GM12878 (cell line): ENCODE results near the gene FDPS.

Experiments
- CEBPB ChIP-seq, 2 experiments: fragments of 150-350 bp in 1 of 2; IDR thresholded peaks; 2 replicates each; pipeline ENCODE4 v1.6.1; 2012 to 2014; ENCODE audit warnings: low read depth in 2 of 2, low read length in 2 of 2, borderline replicate concordance in 1 of 2, inconsistent platforms in 1 of 2
- JUNB ChIP-seq: IDR thresholded peaks from 2 replicates; pipeline ENCODE4 v1.6.1; 2016; ENCODE audit warnings: antibody characterized with exemption, mild to moderate bottlenecking
- JUND ChIP-seq: IDR thresholded peaks from 2 replicates; pipeline ENCODE4 v1.6.1; 2012; ENCODE audit warnings: low read depth, mild to moderate bottlenecking, low read length, improper control_type of control experiment, moderate library complexity
- KDM1A ChIP-seq: fragments of 200-600 bp; sonication (generic); IDR thresholded peaks from 2 replicates; pipeline ENCODE4 v1.6.1; 2016; ENCODE audit warnings: borderline replicate concordance
- PKNOX1 ChIP-seq: fragments of 450-650 bp; IDR thresholded peaks from 2 replicates; pipeline ENCODE4 v1.6.1; 2016; ENCODE audit warnings: mild to moderate bottlenecking
- RELA ChIP-seq: fragments of 450-650 bp; IDR thresholded peaks from 2 replicates; pipeline ENCODE4 v1.8.0; 2014; ENCODE audit warnings: borderline replicate concordance; ENCODE audit not compliant: partially characterized antibody
- SP1 ChIP-seq: IDR thresholded peaks from one replicate; pipeline ENCODE4 v1.6.1; 2011; ENCODE audit warnings: low read depth, low read length
- TF ChIP-seq, protein P1 (sequence below): IDR thresholded peaks from 2 replicates; pipeline ENCODE4 v1.6.1; 2012; ENCODE audit warnings: improper control_type of control experiment, low read depth, low read length; ENCODE audit not compliant: insufficient replicate concordance
- TF ChIP-seq, protein P2 (sequence below): IDR thresholded peaks from 2 replicates; pipeline ENCODE4 v1.6.1; 2011; ENCODE audit warnings: low read depth, low read length, improper control_type of control experiment, borderline replicate concordance
- TF ChIP-seq, protein P3 (sequence below), 3 experiments: IDR thresholded peaks in 2 of 3; conservative IDR thresholded peaks in 1 of 3; 2 replicates each; pipeline ENCODE4 v1.5.1; 2011; ENCODE audit warnings: low read depth in 3 of 3, low read length in 3 of 3, mild to moderate bottlenecking in 3 of 3, control low read depth in 2 of 3, moderate library complexity in 2 of 3, inconsistent platforms in 1 of 3, mixed read lengths in 1 of 3; ENCODE audit not compliant: control insufficient read depth in 2 of 3, insufficient read depth in 1 of 3; ENCODE audit errors: extremely low read depth in 1 of 3

DNA sequence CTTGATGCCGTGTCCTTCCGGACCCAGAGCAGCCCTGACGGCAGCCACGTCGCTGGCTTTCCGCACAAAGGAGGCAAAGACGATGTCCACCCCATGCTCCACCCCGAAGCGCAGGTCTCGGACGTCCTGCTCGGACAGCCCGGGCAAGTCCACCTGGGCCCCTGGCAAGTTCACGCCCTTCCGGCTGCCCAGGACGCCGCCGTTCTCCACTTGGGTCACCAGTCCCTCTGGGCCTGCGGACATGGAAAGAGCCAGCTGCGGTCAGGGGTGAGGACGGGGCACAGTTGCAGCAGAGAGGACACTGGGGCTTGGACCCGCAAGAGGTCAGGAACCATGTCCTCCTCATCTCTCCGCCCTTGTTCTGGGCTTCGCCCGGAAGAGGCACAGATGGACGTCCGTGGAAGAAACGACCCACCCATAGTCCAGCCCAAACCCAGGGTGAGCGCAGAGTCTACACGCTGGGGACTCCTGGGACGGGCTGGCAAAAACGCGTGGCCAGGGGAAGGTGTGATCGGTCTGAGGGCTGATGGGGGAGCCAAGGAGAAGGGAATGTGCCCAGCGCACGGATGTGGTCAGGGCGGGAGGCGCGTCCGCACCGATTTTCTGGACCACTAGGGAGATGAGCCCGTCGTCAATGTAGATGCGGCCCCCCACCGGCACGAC lies 14.0 kb upstream of the FDPS start:
- TF ChIP-seq RELA (no peak), KDM1A (no peak), PKNOX1 (no peak), JUNB (no peak), JUND (no peak), SP1 (no peak), CEBPB (IDR thresholded peaks at IDR 0.05; ENCODE audit: borderline replicate concordance in 1 of 2, low read depth in 2 of 2, low read length in 2 of 2) (no peak)
- TF ChIP-seq, protein P1, sequence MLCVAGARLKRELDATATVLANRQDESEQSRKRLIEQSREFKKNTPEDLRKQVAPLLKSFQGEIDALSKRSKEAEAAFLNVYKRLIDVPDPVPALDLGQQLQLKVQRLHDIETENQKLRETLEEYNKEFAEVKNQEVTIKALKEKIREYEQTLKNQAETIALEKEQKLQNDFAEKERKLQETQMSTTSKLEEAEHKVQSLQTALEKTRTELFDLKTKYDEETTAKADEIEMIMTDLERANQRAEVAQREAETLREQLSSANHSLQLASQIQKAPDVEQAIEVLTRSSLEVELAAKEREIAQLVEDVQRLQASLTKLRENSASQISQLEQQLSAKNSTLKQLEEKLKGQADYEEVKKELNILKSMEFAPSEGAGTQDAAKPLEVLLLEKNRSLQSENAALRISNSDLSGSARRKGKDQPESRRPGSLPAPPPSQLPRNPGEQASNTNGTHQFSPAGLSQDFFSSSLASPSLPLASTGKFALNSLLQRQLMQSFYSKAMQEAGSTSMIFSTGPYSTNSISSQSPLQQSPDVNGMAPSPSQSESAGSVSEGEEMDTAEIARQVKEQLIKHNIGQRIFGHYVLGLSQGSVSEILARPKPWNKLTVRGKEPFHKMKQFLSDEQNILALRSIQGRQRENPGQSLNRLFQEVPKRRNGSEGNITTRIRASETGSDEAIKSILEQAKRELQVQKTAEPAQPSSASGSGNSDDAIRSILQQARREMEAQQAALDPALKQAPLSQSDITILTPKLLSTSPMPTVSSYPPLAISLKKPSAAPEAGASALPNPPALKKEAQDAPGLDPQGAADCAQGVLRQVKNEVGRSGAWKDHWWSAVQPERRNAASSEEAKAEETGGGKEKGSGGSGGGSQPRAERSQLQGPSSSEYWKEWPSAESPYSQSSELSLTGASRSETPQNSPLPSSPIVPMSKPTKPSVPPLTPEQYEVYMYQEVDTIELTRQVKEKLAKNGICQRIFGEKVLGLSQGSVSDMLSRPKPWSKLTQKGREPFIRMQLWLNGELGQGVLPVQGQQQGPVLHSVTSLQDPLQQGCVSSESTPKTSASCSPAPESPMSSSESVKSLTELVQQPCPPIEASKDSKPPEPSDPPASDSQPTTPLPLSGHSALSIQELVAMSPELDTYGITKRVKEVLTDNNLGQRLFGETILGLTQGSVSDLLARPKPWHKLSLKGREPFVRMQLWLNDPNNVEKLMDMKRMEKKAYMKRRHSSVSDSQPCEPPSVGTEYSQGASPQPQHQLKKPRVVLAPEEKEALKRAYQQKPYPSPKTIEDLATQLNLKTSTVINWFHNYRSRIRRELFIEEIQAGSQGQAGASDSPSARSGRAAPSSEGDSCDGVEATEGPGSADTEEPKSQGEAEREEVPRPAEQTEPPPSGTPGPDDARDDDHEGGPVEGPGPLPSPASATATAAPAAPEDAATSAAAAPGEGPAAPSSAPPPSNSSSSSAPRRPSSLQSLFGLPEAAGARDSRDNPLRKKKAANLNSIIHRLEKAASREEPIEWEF = no peak
- TF ChIP-seq, protein P2, sequence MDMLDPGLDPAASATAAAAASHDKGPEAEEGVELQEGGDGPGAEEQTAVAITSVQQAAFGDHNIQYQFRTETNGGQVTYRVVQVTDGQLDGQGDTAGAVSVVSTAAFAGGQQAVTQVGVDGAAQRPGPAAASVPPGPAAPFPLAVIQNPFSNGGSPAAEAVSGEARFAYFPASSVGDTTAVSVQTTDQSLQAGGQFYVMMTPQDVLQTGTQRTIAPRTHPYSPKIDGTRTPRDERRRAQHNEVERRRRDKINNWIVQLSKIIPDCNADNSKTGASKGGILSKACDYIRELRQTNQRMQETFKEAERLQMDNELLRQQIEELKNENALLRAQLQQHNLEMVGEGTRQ = no peak
- TF ChIP-seq, protein P3, sequence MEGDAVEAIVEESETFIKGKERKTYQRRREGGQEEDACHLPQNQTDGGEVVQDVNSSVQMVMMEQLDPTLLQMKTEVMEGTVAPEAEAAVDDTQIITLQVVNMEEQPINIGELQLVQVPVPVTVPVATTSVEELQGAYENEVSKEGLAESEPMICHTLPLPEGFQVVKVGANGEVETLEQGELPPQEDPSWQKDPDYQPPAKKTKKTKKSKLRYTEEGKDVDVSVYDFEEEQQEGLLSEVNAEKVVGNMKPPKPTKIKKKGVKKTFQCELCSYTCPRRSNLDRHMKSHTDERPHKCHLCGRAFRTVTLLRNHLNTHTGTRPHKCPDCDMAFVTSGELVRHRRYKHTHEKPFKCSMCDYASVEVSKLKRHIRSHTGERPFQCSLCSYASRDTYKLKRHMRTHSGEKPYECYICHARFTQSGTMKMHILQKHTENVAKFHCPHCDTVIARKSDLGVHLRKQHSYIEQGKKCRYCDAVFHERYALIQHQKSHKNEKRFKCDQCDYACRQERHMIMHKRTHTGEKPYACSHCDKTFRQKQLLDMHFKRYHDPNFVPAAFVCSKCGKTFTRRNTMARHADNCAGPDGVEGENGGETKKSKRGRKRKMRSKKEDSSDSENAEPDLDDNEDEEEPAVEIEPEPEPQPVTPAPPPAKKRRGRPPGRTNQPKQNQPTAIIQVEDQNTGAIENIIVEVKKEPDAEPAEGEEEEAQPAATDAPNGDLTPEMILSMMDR (IDR thresholded peaks at IDR 0.05 in 2 of 3, conservative IDR thresholded peaks at IDR 0.05 in 1 of 3; ENCODE audit: control insufficient read depth in 2 of 3, extremely low read depth in 1 of 3, insufficient read depth in 1 of 3, low read depth in 3 of 3, low read length in 3 of 3) = no peak
